IMR-90 (cell line): ENCODE data around the gene VCP.

ENCODE experiments used
- FOS ChIP-seq: fragments of 150-350 bp; IDR thresholded peaks from 2 replicates; pipeline ENCODE4 v1.6.1; 2016; ENCODE audit warnings: low read depth, low read length
- MAFK ChIP-seq: IDR thresholded peaks from 2 replicates; pipeline ENCODE4 v1.6.1; 2012; ENCODE audit warnings: low read depth, low read length, improper control_type of control experiment
- POLR2A ChIP-seq: IDR thresholded peaks from 2 replicates; pipeline ENCODE4 v1.6.1; 2012; ENCODE audit warnings: mild to moderate bottlenecking, low read depth, low read length
- TF ChIP-seq, protein P1 (sequence below): fragments of 150-350 bp; IDR thresholded peaks from 2 replicates; pipeline ENCODE4 v1.6.1; 2017; ENCODE audit warnings: mild to moderate bottlenecking, antibody characterized with exemption, low read length, low read depth
- TF ChIP-seq, protein P2 (sequence below): conservative IDR thresholded peaks from 2 replicates; pipeline ENCODE4 v1.5.1; 2012; ENCODE audit warnings: mild to moderate bottlenecking, low read depth, low read length, improper control_type of control experiment

DNA sequence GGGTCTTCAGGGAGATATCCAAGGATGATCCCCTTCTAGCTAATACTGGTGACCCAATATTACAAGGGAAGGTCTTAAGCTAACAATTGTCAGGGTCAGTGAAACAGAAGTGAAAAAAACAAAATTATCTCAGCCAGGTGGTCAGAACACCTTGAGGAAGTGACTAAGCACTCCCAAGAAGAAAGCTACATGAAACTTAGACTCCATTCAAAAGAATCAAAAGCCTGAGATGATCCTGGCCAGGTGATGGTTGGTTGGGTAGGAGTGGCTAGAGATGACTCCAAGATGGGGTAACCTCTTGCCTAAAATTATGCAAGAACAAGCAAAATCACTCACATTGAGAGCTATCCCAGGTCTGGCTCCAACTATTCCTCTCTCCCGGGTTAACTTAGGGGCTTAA, 5.4 kb downstream of the VCP start:
- no peak for TF ChIP-seq FOS
- TF ChIP-seq POLR2A: no peak
- TF ChIP-seq MAFK: no peak
- TF ChIP-seq, protein P1, sequence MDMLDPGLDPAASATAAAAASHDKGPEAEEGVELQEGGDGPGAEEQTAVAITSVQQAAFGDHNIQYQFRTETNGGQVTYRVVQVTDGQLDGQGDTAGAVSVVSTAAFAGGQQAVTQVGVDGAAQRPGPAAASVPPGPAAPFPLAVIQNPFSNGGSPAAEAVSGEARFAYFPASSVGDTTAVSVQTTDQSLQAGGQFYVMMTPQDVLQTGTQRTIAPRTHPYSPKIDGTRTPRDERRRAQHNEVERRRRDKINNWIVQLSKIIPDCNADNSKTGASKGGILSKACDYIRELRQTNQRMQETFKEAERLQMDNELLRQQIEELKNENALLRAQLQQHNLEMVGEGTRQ: no peak
- TF ChIP-seq, protein P2, sequence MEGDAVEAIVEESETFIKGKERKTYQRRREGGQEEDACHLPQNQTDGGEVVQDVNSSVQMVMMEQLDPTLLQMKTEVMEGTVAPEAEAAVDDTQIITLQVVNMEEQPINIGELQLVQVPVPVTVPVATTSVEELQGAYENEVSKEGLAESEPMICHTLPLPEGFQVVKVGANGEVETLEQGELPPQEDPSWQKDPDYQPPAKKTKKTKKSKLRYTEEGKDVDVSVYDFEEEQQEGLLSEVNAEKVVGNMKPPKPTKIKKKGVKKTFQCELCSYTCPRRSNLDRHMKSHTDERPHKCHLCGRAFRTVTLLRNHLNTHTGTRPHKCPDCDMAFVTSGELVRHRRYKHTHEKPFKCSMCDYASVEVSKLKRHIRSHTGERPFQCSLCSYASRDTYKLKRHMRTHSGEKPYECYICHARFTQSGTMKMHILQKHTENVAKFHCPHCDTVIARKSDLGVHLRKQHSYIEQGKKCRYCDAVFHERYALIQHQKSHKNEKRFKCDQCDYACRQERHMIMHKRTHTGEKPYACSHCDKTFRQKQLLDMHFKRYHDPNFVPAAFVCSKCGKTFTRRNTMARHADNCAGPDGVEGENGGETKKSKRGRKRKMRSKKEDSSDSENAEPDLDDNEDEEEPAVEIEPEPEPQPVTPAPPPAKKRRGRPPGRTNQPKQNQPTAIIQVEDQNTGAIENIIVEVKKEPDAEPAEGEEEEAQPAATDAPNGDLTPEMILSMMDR: no peak
